Retinal pigment epithelial cell (primary cell): Measurements from ENCODE around the gene SLC25A38.
"Not testable (repeated sequence)": the region's sequence is repeated elsewhere in the genome, so short reads cannot be mapped to it uniquely, and the experiment has no call there.

ENCODE experiments used
- DNase-seq: peaks from one replicate; pipeline ENCODE4 v3.0.0-alpha.2; 2010; ENCODE audit warnings: low read depth
- H3K4me3 ChIP-seq: 2 replicates; pipeline ENCODE4 v1.5.1; 2011; ENCODE audit warnings: mild to moderate bottlenecking, low read length, control low read depth, moderate library complexity
- TF ChIP-seq, protein P1 (sequence below): conservative IDR thresholded peaks from 2 replicates; pipeline ENCODE4 v1.5.1; 2011; ENCODE audit warnings: low read depth, low read length, control low read depth, inconsistent platforms

SLC25A38 gene

DNA sequence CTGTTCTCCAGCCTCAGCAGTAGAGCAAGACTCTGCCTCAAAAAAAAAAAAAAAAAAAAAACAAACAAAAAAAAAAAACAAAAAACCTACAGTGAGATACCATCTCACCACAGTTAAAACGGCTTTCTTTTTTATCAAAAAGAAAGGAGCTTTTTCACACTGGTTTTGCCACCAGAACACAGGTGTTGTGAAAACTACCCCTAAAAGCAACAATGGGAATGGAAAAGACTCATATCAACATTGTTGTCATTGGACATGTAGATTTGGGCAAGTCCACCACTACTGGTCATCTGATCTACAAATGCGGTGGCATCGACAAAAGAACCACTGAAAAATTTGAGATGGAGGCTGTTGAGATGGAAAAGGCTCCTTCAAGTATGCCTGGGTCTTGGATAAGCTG is 24.8 kb upstream of the SLC25A38 start:
- TF ChIP-seq, protein P1, sequence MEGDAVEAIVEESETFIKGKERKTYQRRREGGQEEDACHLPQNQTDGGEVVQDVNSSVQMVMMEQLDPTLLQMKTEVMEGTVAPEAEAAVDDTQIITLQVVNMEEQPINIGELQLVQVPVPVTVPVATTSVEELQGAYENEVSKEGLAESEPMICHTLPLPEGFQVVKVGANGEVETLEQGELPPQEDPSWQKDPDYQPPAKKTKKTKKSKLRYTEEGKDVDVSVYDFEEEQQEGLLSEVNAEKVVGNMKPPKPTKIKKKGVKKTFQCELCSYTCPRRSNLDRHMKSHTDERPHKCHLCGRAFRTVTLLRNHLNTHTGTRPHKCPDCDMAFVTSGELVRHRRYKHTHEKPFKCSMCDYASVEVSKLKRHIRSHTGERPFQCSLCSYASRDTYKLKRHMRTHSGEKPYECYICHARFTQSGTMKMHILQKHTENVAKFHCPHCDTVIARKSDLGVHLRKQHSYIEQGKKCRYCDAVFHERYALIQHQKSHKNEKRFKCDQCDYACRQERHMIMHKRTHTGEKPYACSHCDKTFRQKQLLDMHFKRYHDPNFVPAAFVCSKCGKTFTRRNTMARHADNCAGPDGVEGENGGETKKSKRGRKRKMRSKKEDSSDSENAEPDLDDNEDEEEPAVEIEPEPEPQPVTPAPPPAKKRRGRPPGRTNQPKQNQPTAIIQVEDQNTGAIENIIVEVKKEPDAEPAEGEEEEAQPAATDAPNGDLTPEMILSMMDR, result no peak
- H3K4me3 ChIP-seq, result no peak overlapping the region
- no peak for DNase-seq

DNA sequence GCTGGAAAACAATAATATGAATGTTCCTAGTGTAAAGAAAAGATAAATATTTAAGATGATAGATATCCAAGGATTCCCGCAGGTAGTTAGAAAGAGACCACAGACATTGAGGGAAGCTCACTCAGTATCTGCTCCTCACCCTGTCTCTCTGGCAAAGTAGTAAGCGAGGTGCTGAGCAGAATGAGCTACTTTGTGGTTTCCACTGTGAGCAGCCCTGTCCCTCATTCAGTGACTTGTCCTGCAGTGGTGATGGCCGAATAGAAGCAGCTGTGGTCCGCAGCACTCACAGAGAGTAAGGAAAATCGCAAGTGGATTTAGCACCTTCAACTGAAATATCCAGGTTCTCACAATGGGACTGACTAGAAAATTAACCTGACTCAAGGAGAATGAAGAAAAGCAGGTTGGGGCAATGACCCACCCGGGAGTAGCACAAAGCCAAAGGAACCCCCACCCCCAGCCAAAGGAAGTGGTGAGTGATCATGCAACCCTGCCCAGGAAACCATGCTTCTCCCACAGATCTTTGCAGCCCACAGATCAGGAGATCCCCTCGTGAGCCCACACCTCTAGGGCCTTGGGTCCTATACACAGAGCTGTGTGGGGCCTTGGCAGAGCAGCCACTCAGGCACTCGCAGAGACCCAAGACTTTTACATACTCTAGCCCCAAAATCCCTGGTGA is 21.8 kb upstream of the SLC25A38 start:
- DNase-seq, result no peak
- TF ChIP-seq, protein P1, result no peak
- no peak overlapping the region for H3K4me3 ChIP-seq

DNA sequence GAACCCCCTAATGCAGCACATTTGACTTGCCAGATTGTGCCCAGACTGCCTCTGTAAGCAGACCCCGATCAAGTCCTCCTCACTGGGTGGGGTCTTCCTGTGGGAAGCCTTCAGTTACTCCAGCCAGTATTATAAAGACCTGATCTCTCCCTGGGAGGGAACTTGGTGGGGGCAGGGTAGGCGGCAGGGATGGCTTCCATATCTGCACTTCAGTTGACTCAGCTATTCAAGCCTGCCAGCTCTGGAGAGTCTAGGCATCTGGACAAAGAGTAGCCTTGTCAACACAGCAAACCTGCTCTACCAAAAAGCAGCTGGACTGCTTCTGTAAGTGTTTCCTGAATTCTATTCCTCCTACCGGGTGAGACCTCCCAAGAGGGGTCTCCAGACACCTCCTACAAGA is 21.0 kb upstream of the SLC25A38 start:
- no peak for DNase-seq
- TF ChIP-seq, protein P1, result no peak
- H3K4me3 ChIP-seq, result no peak overlapping the region

DNA sequence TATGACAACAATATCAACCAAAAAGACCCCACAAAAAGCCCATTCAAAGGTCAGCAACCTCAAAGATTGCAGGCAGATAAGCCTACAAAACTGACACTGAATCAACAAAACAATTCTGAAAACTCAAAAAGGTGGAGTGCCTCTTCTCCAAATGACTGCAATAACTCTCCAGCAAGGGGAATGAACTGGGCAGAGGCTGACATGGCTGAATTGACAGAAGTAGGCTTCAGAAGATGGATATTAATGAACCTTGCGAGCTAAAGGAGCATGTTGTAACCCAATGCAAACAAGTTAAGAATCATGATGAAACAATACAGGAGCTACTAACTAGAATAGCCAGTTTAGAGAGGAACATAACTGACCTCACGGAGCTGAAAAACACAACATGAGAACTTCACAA is 20.4 kb upstream of the SLC25A38 start:
- DNase-seq, result no peak
- TF ChIP-seq, protein P1, result no peak
- H3K4me3 ChIP-seq, result no peak overlapping the region

DNA sequence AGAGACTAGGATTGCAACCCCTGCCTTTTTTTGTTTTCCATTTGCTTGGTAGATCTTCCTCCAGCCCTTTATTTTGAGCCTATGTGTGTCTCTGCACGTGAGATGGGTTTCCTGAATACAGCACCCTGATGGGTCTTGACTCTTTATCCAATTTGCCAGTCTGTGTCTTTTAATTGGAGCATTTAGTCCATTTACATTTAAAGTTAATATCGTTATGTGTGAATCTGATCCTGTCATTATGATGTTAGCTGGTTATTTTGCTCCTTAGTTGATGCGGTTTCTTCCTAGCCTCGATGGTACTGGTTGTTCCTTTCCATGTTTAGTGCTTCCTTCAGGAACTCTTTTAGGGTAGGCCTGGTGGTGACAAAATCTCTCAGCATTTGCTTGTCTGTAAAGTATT is 12.7 kb upstream of the SLC25A38 start:
- DNase-seq, result not testable (repeated sequence)

DNA sequence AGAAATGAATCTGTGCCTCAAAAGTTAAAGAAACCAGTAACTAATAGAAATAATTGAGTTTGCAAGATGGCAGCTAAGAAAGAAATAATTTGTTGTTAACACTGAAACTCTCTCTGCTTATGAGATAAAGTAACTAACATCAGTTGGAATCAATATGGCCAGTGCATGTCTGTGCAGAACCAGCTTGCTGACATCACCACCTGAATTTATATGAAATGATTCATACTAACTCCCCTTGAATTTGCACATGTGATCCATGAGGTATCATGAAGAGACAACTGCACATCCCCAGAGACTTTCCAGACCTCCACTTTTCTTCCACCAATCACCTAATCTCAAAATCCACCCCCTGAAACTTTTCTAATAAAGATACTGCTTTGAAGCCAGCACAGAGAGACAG is 10.3 kb upstream of the SLC25A38 start:
- H3K4me3 ChIP-seq, result no peak overlapping the region
- DNase-seq, result no peak
- TF ChIP-seq, protein P1, result no peak

More for the DNA sequence above, 12.7 kb upstream of the SLC25A38 start:
- H3K4me3 ChIP-seq, result not testable (repeated sequence)

DNA sequence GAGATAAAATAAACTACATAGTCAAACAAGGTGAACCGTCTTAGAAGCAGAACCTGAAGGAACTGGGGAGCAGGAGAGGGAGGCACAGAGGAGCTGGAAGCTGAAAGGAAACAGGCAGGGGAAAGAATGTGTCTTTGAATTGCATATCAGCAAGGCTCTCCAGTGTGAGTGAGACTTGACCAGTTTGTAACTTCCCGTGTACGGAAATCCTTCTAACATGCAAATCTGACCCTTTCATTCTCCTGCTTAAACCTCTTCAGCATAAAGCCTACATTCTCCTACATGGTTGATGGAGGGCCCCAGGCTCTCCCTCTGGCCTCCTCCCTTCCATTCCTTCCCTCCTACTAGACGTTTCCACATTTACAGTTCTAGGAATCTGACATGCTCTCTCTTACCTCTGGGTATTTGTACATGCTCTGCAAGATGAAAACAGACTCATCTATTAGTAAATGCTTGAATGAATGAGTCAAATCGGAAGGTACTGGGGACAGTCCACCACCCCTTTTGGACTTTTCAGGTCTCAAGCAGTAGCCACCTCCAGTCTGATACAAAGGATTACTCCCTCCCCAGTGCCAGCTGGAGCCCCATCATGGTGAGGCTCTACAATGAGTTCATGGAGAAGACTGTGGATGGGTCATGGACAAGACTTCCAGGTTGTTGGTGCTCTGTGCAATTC is 6.1 kb upstream of the SLC25A38 start:
- DNase-seq, result no peak
- no peak overlapping the region for H3K4me3 ChIP-seq
- TF ChIP-seq, protein P1, result no peak
